GM23248 (cell line): ENCODE measurements around the gene TMEM26. TPM values are rescaled to one million over a fixed set of nuclear protein-coding genes. Genes with fewer than 3 reads are reported as not detected.

ENCODE experiments used
- DNase-seq: peaks from one replicate; pipeline ENCODE4 v3.0.0-alpha.2; 2015
- H2AFZ ChIP-seq: fragments of 200-600 bp; sonication (generic); 2 replicates; pipeline ENCODE4 v1.6.1; 2016; ENCODE audit warnings: antibody characterized with exemption
- H3F3A ChIP-seq: fragments of 200-600 bp; sonication (generic); 2 replicates; pipeline ENCODE4 v1.6.1; 2016; ENCODE audit warnings: mild to moderate bottlenecking, antibody characterized with exemption, mixed run types; ENCODE audit not compliant: insufficient read depth
- H3K27ac ChIP-seq: fragments of 200-600 bp; sonication (generic); 2 replicates; pipeline ENCODE4 v1.5.1; 2016; ENCODE audit warnings: mild to moderate bottlenecking
- H3K27me3 ChIP-seq: fragments of 200-600 bp; sonication (generic); replicated peaks from 2 replicates; pipeline ENCODE4 v1.6.1; 2016; ENCODE audit warnings: mild to moderate bottlenecking; ENCODE audit not compliant: insufficient read depth
- H3K36me3 ChIP-seq: fragments of 200-600 bp; sonication (generic); 2 replicates; pipeline ENCODE4 v1.6.1; 2016; ENCODE audit warnings: low read depth, mild to moderate bottlenecking
- H3K4me1 ChIP-seq: fragments of 200-600 bp; sonication (generic); 2 replicates; pipeline ENCODE4 v1.6.1; 2016; ENCODE audit warnings: mild to moderate bottlenecking; ENCODE audit not compliant: insufficient read depth
- H3K4me2 ChIP-seq: fragments of 200-600 bp; sonication (generic); one replicate; pipeline ENCODE4 v1.6.1; 2016; ENCODE audit warnings: mild to moderate bottlenecking; ENCODE audit not compliant: unreplicated experiment
- H3K4me3 ChIP-seq: fragments of 200-600 bp; sonication (generic); 2 replicates; pipeline ENCODE4 v1.5.1; 2016; ENCODE audit warnings: mild to moderate bottlenecking
- H3K79me2 ChIP-seq: fragments of 200-600 bp; sonication (generic); 2 replicates; pipeline ENCODE4 v1.6.1; 2016; ENCODE audit warnings: mild to moderate bottlenecking; ENCODE audit not compliant: insufficient read depth
- H3K9ac ChIP-seq: fragments of 200-600 bp; sonication (generic); 2 replicates; pipeline ENCODE4 v1.6.1; 2016; ENCODE audit warnings: mild to moderate bottlenecking
- H3K9me2 ChIP-seq: fragments of 200-600 bp; sonication (generic); 2 replicates; pipeline ENCODE4 v1.6.1; 2016; ENCODE audit warnings: mixed run types, mild to moderate bottlenecking, moderate library complexity; ENCODE audit not compliant: insufficient read depth
- H3K9me3 ChIP-seq: fragments of 200-600 bp; sonication (generic); one replicate; pipeline ENCODE4 v1.6.1; 2017; ENCODE audit warnings: low read depth
- H4K20me1 ChIP-seq: fragments of 200-600 bp; sonication (generic); 2 replicates; pipeline ENCODE4 v1.6.0; 2016; ENCODE audit not compliant: insufficient read depth
- EZH2 ChIP-seq: fragments of 200-600 bp; sonication (generic); IDR thresholded peaks from 2 replicates; pipeline ENCODE4 v1.6.1; 2018; ENCODE audit warnings: antibody characterized with exemption, mild to moderate bottlenecking; ENCODE audit not compliant: insufficient read depth, poor library complexity, severe bottlenecking
- EZH2phosphoT487 ChIP-seq: fragments of 200-600 bp; sonication (generic); IDR thresholded peaks from 2 replicates; pipeline ENCODE4 v1.6.1; 2018; ENCODE audit warnings: antibody characterized with exemption, moderate library complexity, mild to moderate bottlenecking, low read depth; ENCODE audit not compliant: insufficient read depth
- WGBS, 2 experiments: methylation state at CpG; one replicate each; pipeline ENCODE4 v1.1.6; 2015 to 2017; ENCODE audit warnings: low lambda C conversion rate in 2 of 2, low coverage in 1 of 2; ENCODE audit errors: missing lambda C conversion rate in 2 of 2; 5-methylcytosine and 5-hydroxymethylcytosine counted together
- in situ Hi-C: fragments of 300-500 bp; cut with MboI; formaldehyde crosslinking; loops from 2 replicates; pipeline ENCODE4 v1.15.0; 2020
- polyA plus RNA-seq: library from polyadenylated mRNA; unstranded; fragments of >200 nt; fragmentation: Nextera tagmentation; extraction: Ambion mirVana; gene quantifications from 2 replicates; pipeline ENCODE4 v1.2.1, GENCODE V29; 2016
- total RNA-seq: library from RNA; depleted of rRNA; stranded (reverse); fragments of >200 nt; shearing (Covaris generic); gene quantifications from 2 replicates; pipeline ENCODE4 v1.2.3, GENCODE V29; 2014

The TMEM26 gene
- total and polyA plus RNA-seq, 2 experiments from 2014 or later = 0.04 TPM; not detected in 1

GRCh38 chr10:61451357-61451756 lies 1.8 kb downstream of the TMEM26 start:
- Histone ChIP-seq H3K27ac (no peak overlapping the region), H3K9me3 (no peaks in the 10 kb centered on the region), H2AFZ (no peak overlapping the region), H3K9ac (no peak overlapping the region), H3K4me2 (no peak overlapping the region), H3K79me2 (no peaks in the 10 kb centered on the region), H4K20me1 (no peaks in the 10 kb centered on the region), H3F3A (no peaks in the 10 kb centered on the region), H3K36me3 (no peaks in the 10 kb centered on the region), H3K9me2 (no peaks in the 10 kb centered on the region), H3K27me3 (0 out of 2 replicates have a peak, but pooled peaks cover 3% of the 10 kb centered on the region), H3K4me3 (no peak overlapping the region), H3K4me1 (peaks cover 6% of the 10 kb centered on the region; the same call in 1 of the 2 replicates)
- in situ Hi-C loops = no loop called here
- no peak for DNase-seq
- WGBS, 2 experiments = 71 to 72% methylated on average over 3 of the region's 3 CpGs
- TF ChIP-seq EZH2 = no peak
- no peak for TF ChIP-seq EZH2phosphoT487

GRCh38 chr10:61448841-61449600 lies 4.2 kb downstream of the TMEM26 start:
- Histone ChIP-seq H3K79me2 (no peaks in the 10 kb centered on the region), H2AFZ (no peak overlapping the region), H3K9me3 (no peaks in the 10 kb centered on the region), H3K4me1 (peaks cover 6% of the 10 kb centered on the region; the same call in 1 of the 2 replicates), H3K4me2 (no peak overlapping the region), H3K9ac (no peak overlapping the region), H4K20me1 (no peaks in the 10 kb centered on the region), H3K36me3 (no peaks in the 10 kb centered on the region), H3F3A (no peaks in the 10 kb centered on the region), H3K27ac (no peak overlapping the region), H3K27me3 (0 out of 2 replicates have a peak, but pooled peaks cover 3% of the 10 kb centered on the region), H3K4me3 (no peak overlapping the region), H3K9me2 (no peaks in the 10 kb centered on the region)
- in situ Hi-C loops = no loop called here
- DNase-seq = no peak
- TF ChIP-seq EZH2phosphoT487 = no peak
- TF ChIP-seq EZH2 = no peak
- WGBS, 2 experiments = 57 to 61% methylated on average over 5 of the region's 5 CpGs

- Histone ChIP-seq H3K9ac (no peak overlapping the region), H4K20me1 (no peaks in the 10 kb centered on the region), H3K9me2 (no peaks in the 10 kb centered on the region), H3K4me1 (peaks cover 6% of the 10 kb centered on the region; the same call in 1 of the 2 replicates), H3F3A (no peaks in the 10 kb centered on the region), H3K4me2 (no peak overlapping the region), H3K9me3 (no peaks in the 10 kb centered on the region), H3K27me3 (0 out of 2 replicates have a peak, but pooled peaks cover 3% of the 10 kb centered on the region), H2AFZ (no peak overlapping the region), H3K4me3 (no peak overlapping the region), H3K27ac (no peak overlapping the region), H3K79me2 (no peaks in the 10 kb centered on the region), H3K36me3 (no peaks in the 10 kb centered on the region)
- in situ Hi-C loops = no loop called here
- WGBS, 2 experiments = 45 to 48% methylated on average over 3 of the region's 3 CpGs
- TF ChIP-seq EZH2phosphoT487 (no peak), EZH2 (no peak)
- no peak for DNase-seq
Measured at GRCh38 chr10:61448091-61448490, 5.1 kb downstream of the TMEM26 start.

- in situ Hi-C loops = no loop called here
- H3K4me2 ChIP-seq = no peak overlapping the region
- no peak for DNase-seq
Measured at GRCh38 chr10:61439058-61439609, 14.0 kb downstream of the TMEM26 start.

More at GRCh38 chr10:61439058-61439609, 14.0 kb downstream of the TMEM26 start:
- Histone ChIP-seq H3K9me2 (no peaks in the 10 kb centered on the region), H3K4me3 (no peak overlapping the region), H3K9ac (no peak overlapping the region), H3K27me3 (no peaks in the 10 kb centered on the region), H3K4me1 (no peaks in the 10 kb centered on the region), H2AFZ (no peak overlapping the region), H3F3A (no peaks in the 10 kb centered on the region), H3K27ac (no peak overlapping the region), H4K20me1 (no peaks in the 10 kb centered on the region), H3K36me3 (no peaks in the 10 kb centered on the region), H3K79me2 (no peaks in the 10 kb centered on the region), H3K9me3 (no peaks in the 10 kb centered on the region)
- WGBS, 2 experiments = 73 to 75% methylated on average over 4 of the region's 4 CpGs
- TF ChIP-seq EZH2 (no peak), EZH2phosphoT487 (no peak)
